ENCODE measurements around the gene CST1.

CST1 gene

GRCh38 chr20:23776067-23776771, 25.5 kb upstream of the CST1 start:
- Histone ChIP-seq H3K4me3 (ENCODE audit: low read depth in 1 of 2, low read length in 2 of 2) (no peak overlapping the region), H2AFZ (ENCODE audit: low read depth, low read length) (no peak overlapping the region), H3K27me3 (ENCODE audit: insufficient read depth, low read length, poor library complexity) (no peaks in the 10 kb centered on the region), H3K4me2 (ENCODE audit: insufficient read depth, low read length) (no peak overlapping the region), H3K27ac (ENCODE audit: low read length) (no peak overlapping the region), H4K20me1 (ENCODE audit: insufficient read depth, low read length) (no peaks in the 10 kb centered on the region), H3K9ac (ENCODE audit: low read depth, low read length) (no peak overlapping the region), H3K79me2 (ENCODE audit: insufficient read depth, low read length) (no peaks in the 10 kb centered on the region), H3K4me1 (ENCODE audit: insufficient read depth, low read length) (no peaks in the 10 kb centered on the region), H3K9me3 (ENCODE audit: insufficient read depth, low read length, severe bottlenecking) (no peaks in the 10 kb centered on the region), H3K36me3 (ENCODE audit: insufficient read depth, low read length) (no peaks in the 10 kb centered on the region)
- DNase-seq (no peak), ATAC-seq (ENCODE audit: insufficient read depth, low read depth) (no peak)
- TF ChIP-seq EZH2 (IDR thresholded peaks at IDR 0.05; ENCODE audit: borderline replicate concordance, low read depth, low read length, severe bottlenecking) (no peak), CTCF (IDR thresholded peaks at IDR 0.05; ENCODE audit: borderline replicate concordance, extremely low read depth, low read length, poor library complexity, severe bottlenecking) (no peak)

- H3K9me3 ChIP-seq (ENCODE audit: insufficient read depth, low read length, severe bottlenecking), result no peaks in the 10 kb centered on the region
- no peaks in the 10 kb centered on the region for H3K79me2 ChIP-seq (ENCODE audit: insufficient read depth, low read length)
- no peak overlapping the region for H3K27ac ChIP-seq (ENCODE audit: low read length)
- TF ChIP-seq EZH2 (IDR thresholded peaks at IDR 0.05; ENCODE audit: borderline replicate concordance, low read depth, low read length, severe bottlenecking) (no peak), CTCF (IDR thresholded peaks at IDR 0.05; ENCODE audit: borderline replicate concordance, extremely low read depth, low read length, poor library complexity, severe bottlenecking) (no peak)
- H2AFZ ChIP-seq (ENCODE audit: low read depth, low read length), result no peak overlapping the region
- no peak overlapping the region for H3K4me2 ChIP-seq (ENCODE audit: insufficient read depth, low read length)
- H3K9ac ChIP-seq (ENCODE audit: low read depth, low read length), result no peak overlapping the region
- DNase-seq (no peak), ATAC-seq (ENCODE audit: insufficient read depth, low read depth) (no peak)
- H4K20me1 ChIP-seq (ENCODE audit: insufficient read depth, low read length), result no peaks in the 10 kb centered on the region
- no peaks in the 10 kb centered on the region for H3K27me3 ChIP-seq (ENCODE audit: insufficient read depth, low read length, poor library complexity)
- H3K4me3 ChIP-seq (ENCODE audit: low read depth in 1 of 2, low read length in 2 of 2), result no peak overlapping the region
- no peaks in the 10 kb centered on the region for H3K36me3 ChIP-seq (ENCODE audit: insufficient read depth, low read length)
- no peaks in the 10 kb centered on the region for H3K4me1 ChIP-seq (ENCODE audit: insufficient read depth, low read length)
Observed at GRCh38 chr20:23774081-23774480, 23.3 kb upstream of the CST1 start.

- H2AFZ ChIP-seq (ENCODE audit: low read depth, low read length), result no peak overlapping the region
- DNase-seq (no peak), ATAC-seq (ENCODE audit: insufficient read depth, low read depth) (no peak)
- no peaks in the 10 kb centered on the region for H3K27me3 ChIP-seq (ENCODE audit: insufficient read depth, low read length, poor library complexity)
- TF ChIP-seq EZH2 (IDR thresholded peaks at IDR 0.05; ENCODE audit: borderline replicate concordance, low read depth, low read length, severe bottlenecking) (no peak), CTCF (IDR thresholded peaks at IDR 0.05; ENCODE audit: borderline replicate concordance, extremely low read depth, low read length, poor library complexity, severe bottlenecking) (no peak)
- no peak overlapping the region for H3K4me3 ChIP-seq (ENCODE audit: low read depth in 1 of 2, low read length in 2 of 2)
- no peak overlapping the region for H3K27ac ChIP-seq (ENCODE audit: low read length)
- no peaks in the 10 kb centered on the region for H4K20me1 ChIP-seq (ENCODE audit: insufficient read depth, low read length)
- H3K9ac ChIP-seq (ENCODE audit: low read depth, low read length), result no peak overlapping the region
- no peaks in the 10 kb centered on the region for H3K36me3 ChIP-seq (ENCODE audit: insufficient read depth, low read length)
- H3K9me3 ChIP-seq (ENCODE audit: insufficient read depth, low read length, severe bottlenecking), result no peaks in the 10 kb centered on the region
- no peak overlapping the region for H3K4me2 ChIP-seq (ENCODE audit: insufficient read depth, low read length)
- H3K4me1 ChIP-seq (ENCODE audit: insufficient read depth, low read length), result no peaks in the 10 kb centered on the region
- no peaks in the 10 kb centered on the region for H3K79me2 ChIP-seq (ENCODE audit: insufficient read depth, low read length)
Observed at GRCh38 chr20:23773579-23773978, 22.8 kb upstream of the CST1 start.
